D341Med (cell line): ENCODE measurements around the gene LEKR1.
A peak's percentile ranks its signal among the peaks of the same experiment; 100 is the strongest.

Experiments used
- DNase-seq: peaks from one replicate; pipeline ENCODE4 v3.0.0; 2012; ENCODE audit warnings: low spot score

Gene LEKR1

DNA sequence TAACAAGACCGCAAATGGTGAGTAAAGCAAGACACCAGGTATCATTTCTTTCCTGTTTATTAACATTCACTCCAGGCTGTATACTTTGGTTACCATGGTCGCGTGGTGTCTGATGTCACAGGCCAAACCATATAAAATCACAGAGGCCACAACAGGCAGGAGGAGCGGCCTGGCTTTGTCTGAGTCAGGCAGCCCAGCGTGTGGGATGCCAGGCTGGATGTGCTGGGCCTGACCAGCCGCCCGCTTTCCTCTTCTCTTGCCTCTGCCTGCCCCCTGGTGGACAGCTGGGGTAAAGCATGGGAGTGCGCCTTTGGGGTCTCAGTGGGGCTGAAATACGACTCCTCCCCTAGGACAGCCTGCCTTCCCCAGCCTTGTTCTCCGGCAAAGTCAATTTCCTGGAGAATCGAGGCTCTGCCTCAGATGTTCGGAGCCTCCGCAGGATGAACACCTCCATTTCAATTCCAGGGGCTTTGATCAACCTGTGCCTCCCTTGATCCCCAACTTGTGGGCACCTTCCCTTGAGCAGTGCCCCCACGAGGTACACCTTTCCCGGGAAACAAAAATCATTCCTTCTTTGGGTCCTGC is 255.6 kb downstream of the LEKR1 start:
- peak; percentile 90 for DNase-seq

DNA sequence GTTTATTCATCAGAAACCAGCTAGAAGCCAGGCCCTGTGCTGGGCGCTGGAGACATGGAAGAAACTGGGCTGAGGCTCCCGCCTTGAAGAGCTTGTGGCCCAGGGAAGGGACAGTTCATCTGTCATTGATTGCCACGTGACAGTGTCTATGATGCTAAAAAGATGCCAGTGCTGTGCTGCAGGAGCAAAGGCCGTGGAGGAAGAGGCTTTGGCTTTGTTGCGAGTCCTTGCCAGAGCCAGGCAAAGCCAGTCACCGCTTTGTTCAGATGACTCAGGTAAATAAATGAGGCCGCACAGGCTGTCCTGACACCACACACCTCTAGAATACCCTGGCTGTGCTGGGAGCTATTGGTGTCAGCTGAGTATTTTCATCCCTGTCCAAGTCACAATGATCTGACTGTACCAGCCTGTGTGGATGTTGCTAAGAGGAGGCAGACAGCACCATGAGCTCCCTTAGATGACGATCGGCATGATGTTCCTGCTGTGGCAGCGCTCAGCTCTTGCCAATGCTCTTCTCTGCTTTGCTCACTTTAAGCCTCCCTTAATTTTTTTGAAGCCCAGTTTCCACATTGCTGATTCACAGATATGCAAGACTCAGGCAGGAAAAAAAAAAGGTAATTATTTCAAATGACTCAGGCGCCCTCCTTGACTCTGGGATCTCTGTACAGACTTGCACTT is 256.3 kb downstream of the LEKR1 start:
- DNase-seq, result no peak

DNA sequence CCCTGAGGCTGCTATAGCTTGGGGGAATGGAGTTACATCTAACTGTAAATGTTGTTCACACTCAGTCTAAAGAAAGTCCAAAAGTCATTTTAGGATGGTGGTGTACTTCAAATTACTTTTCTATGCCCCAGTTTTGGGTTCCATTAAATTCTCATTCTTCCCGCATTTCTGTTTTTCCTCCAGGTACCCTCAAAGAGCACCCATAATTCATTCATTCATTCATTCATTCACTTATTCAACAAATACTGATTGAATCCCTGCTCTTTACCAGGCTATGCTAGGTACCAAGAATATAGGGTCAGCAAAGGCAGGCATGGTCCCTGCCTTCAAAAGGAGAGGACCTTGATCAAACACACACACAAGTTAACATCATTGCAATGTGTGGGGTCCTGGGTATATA is 257.7 kb downstream of the LEKR1 start:
- DNase-seq, result no peak

DNA sequence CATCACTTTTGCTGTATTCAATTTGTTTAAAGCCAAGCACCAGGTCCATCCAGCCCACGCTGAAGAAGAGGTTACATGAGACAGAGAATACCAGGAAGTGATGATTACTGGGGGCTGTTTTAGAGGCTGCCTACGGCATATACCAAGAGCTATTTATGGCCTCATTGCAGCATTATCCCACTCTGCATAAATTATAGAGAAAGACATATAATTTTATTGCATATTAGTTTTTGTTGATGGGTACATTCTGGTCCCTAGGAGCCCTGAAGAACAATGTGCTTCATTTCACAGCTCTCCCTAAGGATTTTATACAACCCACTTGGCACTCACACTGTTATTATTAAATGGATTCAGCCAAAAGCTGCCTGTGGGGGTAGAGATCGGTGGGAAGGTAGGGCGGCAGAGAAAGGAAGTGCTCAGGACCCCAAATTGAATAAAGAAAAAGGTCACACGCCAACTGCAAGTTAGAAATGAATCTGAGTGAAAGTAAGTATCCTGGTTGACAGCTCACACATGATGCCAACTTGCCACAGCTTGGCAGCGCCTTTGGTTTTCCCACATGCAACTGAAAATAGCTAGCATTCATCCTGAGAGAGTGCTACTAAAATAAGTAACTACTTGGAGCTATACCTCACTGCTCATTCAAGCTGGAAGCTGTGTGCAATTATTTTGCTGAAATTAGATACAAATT is 260.1 kb downstream of the LEKR1 start:
- DNase-seq, result no peak

DNA sequence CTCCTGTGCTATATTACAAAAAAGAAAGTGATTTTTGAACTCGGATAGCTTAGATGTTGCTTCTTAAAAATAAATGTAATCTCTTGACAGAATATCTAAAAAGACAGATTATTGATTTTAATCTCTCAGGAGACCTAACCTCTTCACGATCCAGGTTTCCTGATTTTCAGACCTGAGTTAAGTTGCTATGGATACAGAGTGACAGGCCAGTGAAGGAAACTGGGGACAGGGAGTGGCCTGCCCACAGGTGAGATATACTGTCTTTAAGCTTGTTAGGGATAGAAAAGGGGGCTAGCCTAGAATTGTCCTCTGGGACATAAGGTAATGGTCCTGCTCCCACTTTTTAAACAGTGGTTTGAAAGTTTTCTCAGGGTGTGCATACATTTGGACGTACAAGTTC is 260.6 kb downstream of the LEKR1 start:
- no peak for DNase-seq

DNA sequence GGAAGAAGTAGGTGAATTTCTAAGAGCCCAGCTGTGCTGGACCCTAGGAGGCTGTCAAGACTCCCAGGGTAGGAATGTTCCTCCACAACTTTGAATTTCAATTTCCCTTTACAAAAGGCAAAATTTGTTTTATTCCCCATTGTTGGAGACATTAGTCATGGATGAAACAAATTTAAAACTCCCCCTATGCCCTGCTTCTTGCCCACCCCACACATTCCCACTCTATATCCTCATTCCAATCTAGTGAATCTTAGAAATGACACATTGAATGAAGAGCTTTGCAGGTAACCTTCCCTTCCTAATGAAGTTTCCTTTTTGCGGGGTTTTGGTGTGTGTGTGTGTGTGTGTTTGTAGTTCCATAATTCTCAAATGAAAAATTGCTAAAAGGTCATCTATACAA is 261.2 kb downstream of the LEKR1 start:
- no peak for DNase-seq

DNA sequence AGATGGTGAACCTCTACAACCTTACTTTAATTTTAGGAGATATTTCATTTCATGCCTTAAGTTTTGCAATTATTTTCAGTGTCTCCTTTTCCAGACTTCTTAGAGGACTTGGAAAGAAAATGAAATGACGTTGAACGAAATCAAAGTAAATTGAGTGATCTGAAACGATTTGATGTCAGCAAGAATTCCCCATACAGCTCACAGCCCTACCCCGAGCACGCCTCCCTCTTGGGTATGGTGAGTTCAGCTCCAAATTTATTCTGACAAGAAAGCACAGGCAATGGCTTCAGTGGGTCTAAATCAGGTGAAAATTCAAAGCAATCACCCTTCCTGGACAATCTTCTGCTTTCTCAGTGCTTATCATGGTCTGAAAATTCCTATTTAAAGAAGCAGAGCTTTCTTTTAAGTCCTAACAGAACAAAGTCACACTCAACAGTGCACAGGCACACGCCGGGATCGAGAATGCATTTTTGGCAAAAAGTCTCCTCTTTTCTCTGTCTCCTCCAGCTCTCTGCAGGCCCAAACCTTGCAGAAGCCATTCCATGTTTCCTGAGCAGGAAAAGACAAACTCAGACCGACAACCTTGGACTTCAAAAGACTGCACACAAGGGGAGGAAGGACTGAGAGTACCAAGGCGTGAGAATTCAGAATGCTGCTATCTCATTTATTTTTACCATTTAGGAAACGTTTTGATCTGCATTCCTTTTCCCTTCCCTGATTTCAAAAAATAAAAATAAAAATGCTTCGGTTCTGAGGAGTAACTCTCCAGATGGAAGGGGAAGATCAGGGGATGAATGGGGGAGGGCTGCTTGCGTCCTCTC is 261.8 kb downstream of the LEKR1 start:
- DNase-seq, result no peak

DNA sequence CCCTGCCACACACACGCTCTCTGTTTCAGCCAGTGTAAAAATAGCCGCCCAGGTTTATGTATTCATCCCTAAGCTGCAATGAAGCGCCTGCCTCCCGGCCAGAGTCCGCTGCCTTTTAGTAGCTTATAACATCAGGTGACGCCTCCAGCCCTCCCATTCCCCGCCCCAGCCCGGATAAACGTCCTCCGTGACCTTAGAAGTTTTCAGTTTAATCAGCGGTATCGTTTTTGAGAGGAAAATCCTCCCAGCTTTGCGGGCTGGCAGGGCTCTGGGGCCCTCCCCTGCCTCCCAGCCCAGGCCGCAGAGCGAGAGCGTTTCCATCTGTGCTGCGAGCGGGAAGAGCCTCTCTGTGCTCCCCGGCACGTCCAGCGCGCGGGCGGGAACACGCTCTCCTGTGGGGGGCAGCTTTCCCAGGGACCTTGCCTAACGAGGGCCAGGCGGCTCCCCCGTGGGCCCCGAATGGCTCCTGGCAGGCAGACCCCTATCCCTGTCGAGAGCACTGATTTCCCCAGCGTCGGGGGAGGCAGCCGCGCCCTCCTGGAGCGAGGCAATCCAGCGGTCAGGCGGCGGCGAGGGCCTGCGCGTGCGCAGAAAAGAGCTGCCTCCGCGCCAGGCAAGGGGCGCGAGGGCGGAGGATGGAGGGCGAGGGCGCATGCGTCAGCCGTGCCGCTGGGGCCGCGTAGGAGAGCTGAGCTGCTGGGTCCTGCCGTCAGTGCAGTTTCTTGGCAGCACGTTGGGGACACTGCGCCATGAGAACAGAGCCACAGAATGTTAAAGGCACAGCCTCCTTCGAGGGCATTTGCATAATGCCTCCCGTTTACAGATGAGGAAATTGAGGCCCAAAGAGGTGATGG is 262.7 kb downstream of the LEKR1 start:
- DNase-seq, result peak; percentile 100

DNA sequence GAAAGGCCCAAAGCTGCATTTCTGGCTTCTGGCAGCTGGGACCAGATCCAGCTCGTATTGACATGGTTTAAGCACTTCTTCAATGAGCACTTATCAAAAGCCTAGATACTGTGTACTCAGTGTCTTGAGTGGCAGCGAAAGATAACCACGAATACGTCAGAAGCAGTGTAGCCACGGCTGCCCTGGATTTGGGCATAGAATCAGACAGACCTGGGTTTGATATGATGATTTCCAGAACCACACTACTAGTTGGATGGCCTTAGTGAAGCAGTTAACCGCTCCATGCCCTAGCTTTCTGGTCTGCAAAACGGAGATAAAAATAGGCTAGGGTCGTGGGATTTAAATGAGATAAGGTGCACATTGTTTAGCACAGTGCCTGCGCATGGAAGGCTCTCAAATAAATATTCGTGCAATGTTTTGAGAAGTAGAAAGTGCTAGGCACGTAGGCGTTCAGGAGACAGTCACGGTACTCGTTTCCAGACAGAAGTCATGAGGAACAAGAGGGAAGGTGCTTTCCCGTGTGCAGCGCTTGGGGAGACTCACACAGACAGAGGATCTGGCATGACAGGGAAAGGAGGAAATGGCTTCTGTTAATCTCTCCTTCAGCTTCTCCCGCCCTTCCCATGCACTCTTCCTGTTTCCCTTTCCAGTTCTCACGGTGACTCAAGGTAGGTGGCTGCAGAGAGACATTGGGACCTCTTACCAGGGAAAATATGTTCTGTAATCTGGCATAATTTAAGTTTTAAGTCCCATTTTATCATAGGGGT is 263.5 kb downstream of the LEKR1 start:
- DNase-seq, result no peak

DNA sequence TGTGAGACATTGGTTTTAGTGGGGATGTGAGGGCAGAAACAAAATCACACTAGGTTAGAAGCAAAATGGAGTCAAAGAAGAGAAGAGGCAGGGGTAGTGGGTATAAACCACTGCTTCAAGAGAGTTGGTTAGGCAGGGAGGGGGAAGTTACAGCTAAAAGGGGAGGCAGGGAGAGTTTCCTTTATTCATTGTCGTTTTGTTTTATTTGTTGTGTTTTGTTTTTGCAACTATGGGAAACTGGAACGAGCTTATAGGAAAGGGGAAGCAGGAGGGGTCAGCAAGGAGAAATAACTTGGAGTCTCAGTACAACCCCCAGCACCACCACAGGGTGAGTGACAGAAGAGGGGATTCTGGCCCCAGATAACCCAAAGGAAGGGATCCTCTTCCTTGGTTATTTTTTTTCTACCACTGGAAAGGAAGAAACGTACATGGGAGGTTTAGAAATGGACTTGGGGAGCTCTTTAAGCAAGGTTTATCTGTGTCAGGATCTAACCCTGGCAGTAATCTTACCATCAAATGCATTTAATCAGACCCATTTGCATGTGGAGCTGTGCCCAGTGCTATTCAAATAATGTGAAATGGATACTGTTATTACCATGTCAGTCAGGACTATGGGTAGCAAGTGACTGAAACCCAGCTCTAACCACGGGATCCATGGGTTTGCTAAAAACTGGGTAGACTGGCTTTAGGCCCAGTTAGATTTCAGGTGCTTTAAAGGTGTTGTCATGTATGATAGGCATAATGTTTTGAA is 265.1 kb downstream of the LEKR1 start:
- DNase-seq, result no peak

DNA sequence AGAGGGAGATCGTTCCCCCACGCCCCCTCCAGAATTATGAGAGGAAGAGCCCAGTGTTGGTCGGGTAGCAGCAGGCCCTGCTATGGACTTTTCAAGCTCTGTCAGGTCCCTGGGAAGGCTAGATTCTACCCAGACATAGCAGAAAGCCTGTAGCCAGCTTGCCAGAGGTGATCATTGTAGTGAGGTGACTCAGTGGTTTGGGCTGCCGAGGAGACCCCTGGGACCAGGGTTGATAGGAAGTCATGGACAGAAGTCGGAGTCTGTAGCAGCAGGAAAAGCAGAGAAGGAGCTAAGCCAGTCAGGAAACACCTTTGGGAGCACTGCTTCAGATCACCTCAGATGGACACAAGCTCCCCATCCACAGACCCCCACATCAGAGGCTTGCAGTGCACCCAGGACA is 266.1 kb downstream of the LEKR1 start:
- DNase-seq, result no peak

DNA sequence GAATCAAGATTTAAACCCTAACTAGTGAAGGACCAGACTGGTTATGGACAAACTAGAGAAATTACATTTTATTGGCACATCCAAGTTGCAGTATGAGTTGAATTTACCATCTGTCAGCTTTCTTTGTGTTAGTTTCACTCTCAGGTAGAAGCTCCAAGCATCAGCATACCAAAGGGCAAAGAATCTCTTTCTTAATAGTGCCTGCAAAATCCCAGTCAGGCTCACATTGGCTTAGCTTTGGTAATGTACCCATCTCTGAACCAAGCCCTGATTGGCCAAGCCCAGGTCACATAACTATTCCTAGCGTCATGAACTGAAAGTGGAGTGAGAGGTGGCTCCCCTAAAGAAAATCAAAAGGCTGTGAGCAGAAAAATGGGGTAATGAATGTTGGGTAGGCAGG is 266.9 kb downstream of the LEKR1 start:
- no peak for DNase-seq

DNA sequence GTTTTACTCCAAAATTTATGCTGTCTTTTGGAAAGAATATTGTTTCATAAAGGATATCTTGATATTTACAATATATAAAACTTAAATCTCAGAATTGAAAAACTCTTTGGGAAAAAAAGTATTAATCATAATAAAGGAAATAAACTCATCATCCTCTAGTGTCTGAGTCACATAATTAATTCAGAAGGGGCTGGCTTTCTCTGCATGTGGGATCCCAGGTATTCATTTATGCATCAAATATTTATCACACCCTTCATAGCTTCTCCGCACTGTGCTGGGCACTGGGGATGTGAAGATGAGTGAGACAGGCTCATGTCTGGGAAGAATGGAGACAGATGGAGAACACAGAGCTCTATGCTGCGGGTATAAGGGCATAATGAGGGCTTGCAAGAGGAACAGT is 268.1 kb downstream of the LEKR1 start:
- no peak for DNase-seq

DNA sequence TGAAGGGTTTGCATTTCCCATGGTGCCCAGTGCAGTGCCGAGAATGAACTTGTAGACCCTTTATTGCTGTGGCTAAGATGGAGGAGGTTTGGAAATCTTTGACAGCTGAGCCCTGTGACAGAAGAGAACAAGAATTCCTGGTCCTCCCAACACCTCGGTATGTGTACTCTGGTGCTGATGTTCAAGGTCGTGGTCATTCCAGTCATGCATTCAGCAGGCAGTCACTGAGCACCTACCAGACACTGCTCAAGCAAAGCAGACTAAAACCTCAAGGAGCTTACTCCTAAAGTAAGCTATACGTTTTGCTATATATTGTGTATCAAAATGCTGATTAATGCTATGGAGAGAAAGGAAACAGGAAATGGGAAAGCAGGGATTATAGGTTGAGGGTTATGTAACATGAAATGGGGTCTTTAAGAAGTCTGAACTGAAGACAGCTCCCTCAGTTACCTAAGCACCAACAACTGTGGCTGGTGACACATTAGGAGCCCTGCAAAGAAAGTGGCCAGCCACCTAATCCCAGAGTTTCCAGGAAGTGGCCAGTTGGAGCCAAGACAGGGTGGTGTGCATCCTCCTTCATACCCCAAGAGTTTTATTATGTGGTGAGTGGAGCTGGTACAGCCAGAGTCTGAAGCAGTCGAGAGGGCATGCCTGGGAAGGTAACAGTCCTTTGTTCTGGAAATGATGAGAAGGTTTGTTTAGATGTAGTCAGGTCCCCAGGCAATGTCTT is 268.8 kb downstream of the LEKR1 start:
- DNase-seq, result no peak
